Right lobe of liver (tissue), 6 donors: ENCODE measurements around the gene GPSM3. TPM values are rescaled to one million over a fixed set of nuclear protein-coding genes. Genes with fewer than 3 reads are reported as not detected.

Experiments used
- ATAC-seq, 4 donors: fragments of 200-7000 bp; cut with Tn5 transposase; one replicate each; pipeline ENCODE4 v1.9.1; 2020; ENCODE audit warnings: mild to moderate bottlenecking in 4 of 4, moderate library complexity in 4 of 4
- DNase-seq, 3 donors: peaks; one replicate each; pipeline ENCODE4 v3.0.0-alpha.2; 2020
- H3K27ac ChIP-seq, 3 donors: fragments of 200-600 bp; one replicate each; pipeline ENCODE4 v1.8.0; 2022
- H3K27me3 ChIP-seq, 2 donors: fragments of 200-600 bp; one replicate each; pipeline ENCODE4 v1.8.0; 2022
- H3K36me3 ChIP-seq, 4 donors: fragments of 200-600 bp; sonication (generic) in 1 of 4; one replicate each; pipeline versions ENCODE4 v1.5.1 to v1.8.0; 2017 to 2022; ENCODE audit warnings: control low read depth in 1 of 4
- H3K4me1 ChIP-seq, 4 donors: fragments of 200-600 bp; sonication (generic) in 1 of 4; one replicate each; pipeline versions ENCODE4 v1.5.1 to v1.8.0; 2017 to 2022; ENCODE audit warnings: control low read depth in 1 of 4
- H3K4me3 ChIP-seq, 3 donors: fragments of 200-600 bp; one replicate each; pipeline ENCODE4 v1.8.0; 2022
- H3K9me3 ChIP-seq, 4 donors: fragments of 200-600 bp; sonication (generic) in 1 of 4; one replicate each; pipeline versions ENCODE4 v1.5.1 to v1.8.0; 2017 to 2022; ENCODE audit warnings: control low read depth in 1 of 4
- POLR2A ChIP-seq: fragments of 450-650 bp; IDR thresholded peaks from one replicate; pipeline ENCODE4 v1.6.1; 2017; ENCODE audit warnings: antibody characterized with exemption, mild to moderate bottlenecking
- WGBS: methylation state at CpG from one replicate; pipeline ENCODE4 v1.1.6; 2018; ENCODE audit warnings: low coverage, low lambda C conversion rate; ENCODE audit not compliant: insufficient coverage; ENCODE audit errors: missing lambda C conversion rate; 5-methylcytosine and 5-hydroxymethylcytosine counted together
- intact Hi-C, 2 donors: fragments of 100-400 bp; cut with DNase I; formaldehyde crosslinking; loops; one replicate each; pipeline versions ENCODE4 v1.11.2 to v1.14.1; 2022
- total RNA-seq, 6 experiments: library from RNA; depleted of rRNA in 2 of 6; stranded (reverse); fragments of >200 nt in 2 of 6; fragmentation: NEBNext Ultra II Directional in 3 of 6; extraction: Animal tissue kit (Norgen Biotek cat#: 25700) in 3 of 6; gene quantifications; one replicate each; pipeline versions ENCODE4 v1.1.0 to v1.2.4, GENCODE V29; 2016 to 2023
- TF ChIP-seq, protein P1 (sequence below), 4 donors: fragments of 200-600 bp in 3 of 4; fragments of 450-650 bp in 1 of 4; IDR thresholded peaks; one replicate each; pipeline versions ENCODE4 v1.5.1 to v1.8.0; 2016 to 2022; ENCODE audit warnings: antibody characterized with exemption in 4 of 4, mild to moderate bottlenecking in 2 of 4
- donor health status: DM: no; HTN: yes; CAD: no.
- donor health status: DM: no; HTN: no; CAD: no.
- donor health status: DM: no; HTN: no; CAD: no.
- donor health status: DM: no; HTN: yes; CAD: no.
- donor health status: DM: no; HTN: yes; CAD: no.

GPSM3 gene
- total RNA-seq, 6 experiments from 2014 or later = 3.7 to 9.2 (median 5.7) TPM

DNA sequence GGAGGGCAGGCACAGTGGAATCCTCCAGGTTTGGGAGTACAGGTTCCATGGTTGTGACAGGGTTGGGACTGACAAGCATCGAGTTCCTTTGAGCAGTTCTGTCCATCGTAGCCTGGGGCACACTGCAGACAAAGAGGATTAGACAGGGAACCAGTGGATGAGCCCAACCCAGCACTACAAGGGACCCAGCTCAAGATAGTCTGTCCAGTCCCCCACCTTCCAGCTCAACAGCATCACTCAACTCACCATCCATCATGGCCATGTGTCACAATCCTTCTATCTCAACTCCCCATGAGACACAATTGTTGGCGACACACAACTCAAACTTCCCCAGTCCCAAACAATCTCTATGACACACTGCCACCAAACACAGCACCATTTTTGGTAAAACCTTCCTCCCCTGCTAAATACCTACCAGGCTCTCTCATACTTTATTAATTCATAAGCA lies 11.8 kb upstream of the GPSM3 start:
- no peaks in the 10 kb centered on the region for H3K27me3 ChIP-seq
- ATAC-seq (no peak), DNase-seq (no peak)
- H3K4me3 ChIP-seq = no peak overlapping the region
- H3K36me3 ChIP-seq = no peaks in the 10 kb centered on the region
- no peaks in the 10 kb centered on the region for H3K9me3 ChIP-seq
- intact Hi-C loops = no loop called here
- 91% methylated on average over 2 of the region's 3 CpGs for WGBS
- no peaks in the 10 kb centered on the region for H3K4me1 ChIP-seq
- TF ChIP-seq, protein P1, sequence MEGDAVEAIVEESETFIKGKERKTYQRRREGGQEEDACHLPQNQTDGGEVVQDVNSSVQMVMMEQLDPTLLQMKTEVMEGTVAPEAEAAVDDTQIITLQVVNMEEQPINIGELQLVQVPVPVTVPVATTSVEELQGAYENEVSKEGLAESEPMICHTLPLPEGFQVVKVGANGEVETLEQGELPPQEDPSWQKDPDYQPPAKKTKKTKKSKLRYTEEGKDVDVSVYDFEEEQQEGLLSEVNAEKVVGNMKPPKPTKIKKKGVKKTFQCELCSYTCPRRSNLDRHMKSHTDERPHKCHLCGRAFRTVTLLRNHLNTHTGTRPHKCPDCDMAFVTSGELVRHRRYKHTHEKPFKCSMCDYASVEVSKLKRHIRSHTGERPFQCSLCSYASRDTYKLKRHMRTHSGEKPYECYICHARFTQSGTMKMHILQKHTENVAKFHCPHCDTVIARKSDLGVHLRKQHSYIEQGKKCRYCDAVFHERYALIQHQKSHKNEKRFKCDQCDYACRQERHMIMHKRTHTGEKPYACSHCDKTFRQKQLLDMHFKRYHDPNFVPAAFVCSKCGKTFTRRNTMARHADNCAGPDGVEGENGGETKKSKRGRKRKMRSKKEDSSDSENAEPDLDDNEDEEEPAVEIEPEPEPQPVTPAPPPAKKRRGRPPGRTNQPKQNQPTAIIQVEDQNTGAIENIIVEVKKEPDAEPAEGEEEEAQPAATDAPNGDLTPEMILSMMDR (IDR thresholded peaks at IDR 0.05) = no peak
- TF ChIP-seq POLR2A = no peak
- no peak overlapping the region for H3K27ac ChIP-seq

DNA sequence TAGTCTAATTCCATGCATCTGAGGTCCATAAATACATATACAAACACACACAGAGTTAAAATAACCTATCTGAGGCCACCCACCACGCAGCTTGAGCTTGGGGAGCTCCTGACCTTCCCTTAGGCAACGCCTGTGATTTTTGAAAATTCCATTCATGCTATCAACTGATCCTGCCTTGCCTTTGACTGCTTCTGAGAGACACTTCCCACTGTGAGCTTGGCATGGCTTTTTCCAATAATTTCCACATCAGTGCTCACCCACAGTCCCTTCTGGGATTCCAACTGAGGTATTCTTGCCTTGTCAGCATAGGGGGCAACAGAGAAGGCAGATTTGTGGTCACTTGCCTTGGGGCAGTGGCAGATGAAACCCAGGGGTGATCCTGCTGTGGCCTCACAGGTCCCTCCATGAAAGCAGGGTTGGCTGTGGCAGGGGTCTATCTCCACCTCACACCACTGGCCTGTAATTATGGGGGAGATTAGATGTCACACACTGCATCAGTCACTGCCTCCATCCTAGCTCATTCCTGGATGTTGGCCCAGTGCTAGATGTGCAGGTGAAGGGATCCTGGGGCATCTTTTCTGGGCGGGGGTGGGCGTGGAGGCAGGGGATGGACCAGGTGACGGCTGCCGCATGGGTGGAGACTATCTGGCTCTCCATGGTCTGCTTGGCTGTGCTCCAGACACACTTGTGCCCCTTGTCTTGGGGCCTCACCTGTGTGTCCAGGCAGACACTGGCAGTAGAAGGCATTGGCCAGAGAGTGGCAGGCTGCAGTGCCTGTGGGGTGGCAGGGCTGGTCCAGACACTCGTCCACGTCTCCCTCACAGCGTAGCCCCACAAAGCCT lies 11.2 kb upstream of the GPSM3 start:
- ATAC-seq (peak in 1 of 4 donors; percentile 13), DNase-seq (no peak)
- H3K9me3 ChIP-seq = no peaks in the 10 kb centered on the region
- TF ChIP-seq, protein P1 (IDR thresholded peaks at IDR 0.05) = no peak
- no peak for TF ChIP-seq POLR2A
- WGBS = 70% methylated on average over 5 of the region's 9 CpGs
- H3K4me1 ChIP-seq = no peaks in the 10 kb centered on the region
- intact Hi-C loops = no loop called here
- no peaks in the 10 kb centered on the region for H3K36me3 ChIP-seq
- no peaks in the 10 kb centered on the region for H3K27me3 ChIP-seq
- no peak overlapping the region for H3K4me3 ChIP-seq
- no peak overlapping the region for H3K27ac ChIP-seq

DNA sequence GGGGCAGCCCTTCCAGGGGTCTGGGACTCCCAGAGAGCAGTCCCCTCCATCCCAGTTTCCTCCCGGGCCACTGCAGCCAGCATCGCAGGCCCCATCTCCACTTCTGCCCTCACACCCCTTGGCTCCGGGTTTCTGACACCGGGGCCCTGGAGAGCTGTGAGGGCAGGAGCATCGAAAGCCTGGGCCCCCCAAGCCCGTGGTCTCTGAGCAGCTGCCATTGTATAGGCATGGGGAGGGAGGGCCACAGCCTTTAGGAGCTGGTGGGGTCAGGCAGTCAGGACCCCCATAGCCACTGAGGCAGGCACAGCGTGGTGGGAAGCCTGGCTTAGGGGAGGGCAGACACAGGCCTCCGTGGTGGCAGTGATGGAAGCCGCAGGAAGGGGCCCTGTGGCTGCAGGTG lies 9.7 kb upstream of the GPSM3 start:
- H3K27ac ChIP-seq = no peak overlapping the region
- intact Hi-C loops = no loop called here
- DNase-seq = no peak
- H3K27me3 ChIP-seq = no peaks in the 10 kb centered on the region
- H3K36me3 ChIP-seq = no peaks in the 10 kb centered on the region
- 62% methylated on average over 3 of the region's 9 CpGs for WGBS
- TF ChIP-seq, protein P1 (IDR thresholded peaks at IDR 0.05) = no peak
- no peak for TF ChIP-seq POLR2A
- no peak for ATAC-seq
- H3K4me3 ChIP-seq = no peak overlapping the region
- no peaks in the 10 kb centered on the region for H3K9me3 ChIP-seq
- H3K4me1 ChIP-seq = peaks cover 0 to 1% (median 0%) of the 10 kb centered on the region in 4 donors

DNA sequence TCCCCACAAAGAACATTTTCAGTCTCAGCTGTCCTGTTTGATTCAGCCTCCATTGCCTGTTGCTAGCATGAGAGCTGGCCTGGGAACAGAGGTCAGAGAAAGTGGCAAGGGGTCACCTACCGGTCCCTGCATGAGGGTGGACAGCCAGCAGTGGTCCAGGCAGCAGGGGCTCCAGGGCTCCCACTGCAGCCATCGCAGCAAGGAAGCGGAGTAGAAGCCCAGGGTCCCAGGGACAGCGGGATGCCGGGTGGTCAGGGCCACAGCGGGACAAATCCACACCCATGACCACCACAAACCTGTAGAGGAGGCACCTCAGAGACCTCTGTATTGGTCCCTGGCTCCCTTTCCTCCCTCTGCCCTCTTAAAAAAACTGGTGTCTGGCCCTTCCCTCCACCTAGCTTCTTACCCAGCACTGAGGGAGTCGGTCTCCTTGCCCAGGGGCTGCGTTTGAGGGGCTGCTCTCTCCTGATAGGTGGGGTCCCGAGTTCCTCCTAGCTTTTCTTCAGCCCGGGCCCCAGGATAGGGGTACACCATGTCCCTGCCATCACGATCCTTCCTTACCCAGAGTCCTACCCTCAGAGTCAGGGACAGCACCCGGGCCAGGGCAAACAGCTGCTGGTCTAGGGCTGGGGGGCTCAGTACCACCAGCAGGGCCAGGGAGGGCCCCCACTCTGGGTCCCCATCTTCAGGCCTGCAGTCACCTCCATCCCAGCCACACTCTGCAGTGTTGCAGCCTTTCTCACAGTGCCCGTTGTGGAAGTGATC lies 8.4 kb upstream of the GPSM3 start:
- no peaks in the 10 kb centered on the region for H3K9me3 ChIP-seq
- H3K27ac ChIP-seq = no peak overlapping the region
- 62% methylated on average over 4 of the region's 13 CpGs for WGBS
- H3K27me3 ChIP-seq = no peaks in the 10 kb centered on the region
- TF ChIP-seq, protein P1 (IDR thresholded peaks at IDR 0.05) = no peak
- peaks cover 0 to 3% (median 0%) of the 10 kb centered on the region in 4 donors for H3K4me1 ChIP-seq
- intact Hi-C loops = no loop called here
- DNase-seq = peak in 1 of 3 donors; percentile 48
- H3K36me3 ChIP-seq = no peaks in the 10 kb centered on the region
- no peak overlapping the region for H3K4me3 ChIP-seq
- no peak for ATAC-seq
